NCI-H2081 treated with DMSO at 0.1 percent for 48 hours (cell line): ENCODE data around the gene KRTAP27-1.

Experiments
- DNase-seq: peaks from one replicate; lab custom pipeline; 2025; lab: John Stamatoyannopoulos, UW

The KRTAP27-1 gene

DNA sequence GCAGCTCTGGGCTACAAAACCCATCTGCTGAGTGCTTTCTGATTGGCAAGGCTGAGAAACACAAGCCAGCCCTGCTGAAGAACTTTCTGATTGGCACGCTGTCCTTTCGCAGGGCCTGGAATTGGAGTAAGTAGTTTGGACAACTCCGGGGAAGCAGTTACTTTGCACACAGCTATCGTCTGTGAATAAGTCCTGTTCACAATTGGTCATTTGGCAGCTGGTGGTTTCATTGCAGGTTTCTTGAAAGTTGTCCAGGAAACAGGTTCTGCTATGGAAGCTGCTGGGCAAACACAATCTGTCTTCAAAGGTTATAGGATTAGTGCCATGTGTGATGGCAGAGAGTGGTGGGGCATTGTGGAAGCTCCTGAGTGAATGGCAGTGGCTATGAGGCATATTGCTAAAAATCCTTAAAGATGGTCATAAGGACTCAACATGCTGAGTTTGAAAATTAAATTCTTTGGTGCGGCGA, at the start of gene KRTAP27-1:
Gene KRTAP27-1 (minus strand): TSS at position 419 of the 469 bp plus-strand sequence. CDS start 26 bp downstream, at position 393.
- no peak for DNase-seq

DNA sequence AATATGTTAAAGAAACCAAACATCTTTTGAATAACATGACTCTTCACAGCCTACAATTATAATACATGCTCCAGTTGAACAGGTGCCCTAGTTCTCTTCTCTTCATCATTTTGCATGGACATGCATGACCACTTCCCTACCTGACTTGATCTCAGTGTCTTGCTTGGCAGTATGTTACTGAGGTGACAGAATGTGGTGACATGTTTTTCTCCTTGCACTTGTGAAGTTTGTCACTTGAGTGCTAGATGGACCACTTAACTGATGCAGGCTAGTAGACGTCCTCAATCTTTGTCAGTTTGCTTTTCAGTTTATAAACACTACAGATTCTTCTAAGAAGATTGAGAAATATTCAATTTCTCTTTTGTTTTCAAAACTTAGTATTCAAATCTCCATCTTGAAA, 44.7 kb upstream of the KRTAP27-1 start:
- no peak for DNase-seq

DNA sequence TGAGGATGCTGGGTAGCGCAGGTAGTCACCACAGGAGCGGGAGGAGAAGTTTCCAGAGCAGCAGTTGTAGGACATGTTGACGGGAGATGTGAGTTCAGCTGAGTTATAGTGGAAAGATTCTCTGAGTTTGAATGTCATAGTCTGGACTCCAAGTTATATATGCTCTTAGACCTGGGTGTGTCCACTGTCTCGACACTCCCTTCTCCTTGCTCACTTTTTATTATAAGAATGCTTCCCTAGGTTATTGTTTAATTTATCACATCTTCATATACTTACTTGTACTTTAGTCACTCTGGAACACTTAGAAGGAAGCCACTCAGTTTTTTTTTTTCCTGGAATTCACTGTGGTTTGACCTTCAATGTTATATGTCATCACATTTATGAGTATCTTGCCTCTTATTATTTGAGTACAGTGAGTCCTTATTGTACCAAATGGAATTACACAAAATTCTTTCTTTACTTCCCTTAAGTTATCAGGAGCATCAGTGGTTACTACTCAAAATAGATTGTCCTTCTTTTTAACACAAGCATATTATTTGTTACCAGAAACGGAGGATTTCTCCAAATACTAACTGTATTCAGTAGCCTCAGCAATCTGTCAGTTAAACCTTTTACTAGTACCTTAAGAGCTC, 34.8 kb upstream of the KRTAP27-1 start, which contains the start of gene KRTAP13-2:
Gene KRTAP13-2 (minus strand): TSS at position 133 of the 632 bp plus-strand sequence. CDS start 58 bp downstream, at position 75.
- no peak for DNase-seq

DNA sequence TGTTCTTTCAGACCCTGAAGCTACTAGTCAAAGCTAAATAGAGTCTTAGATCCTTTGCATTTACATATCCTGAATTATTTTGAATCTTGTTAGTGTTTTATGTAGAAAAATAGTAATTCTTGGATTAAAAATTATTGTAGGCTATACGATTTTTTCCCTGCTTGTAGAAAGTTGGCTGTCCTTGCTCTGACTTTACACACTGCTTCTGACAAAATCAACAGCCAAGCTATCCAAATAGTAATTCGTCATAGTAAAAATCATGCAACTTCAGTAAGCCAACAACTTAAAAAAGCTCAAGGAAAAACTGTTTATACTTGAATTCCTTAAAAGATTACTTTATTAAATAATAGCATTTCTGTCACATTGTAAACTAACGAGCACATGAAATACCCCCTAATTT, 18.4 kb upstream of the KRTAP27-1 start:
- DNase-seq: no peak

DNA sequence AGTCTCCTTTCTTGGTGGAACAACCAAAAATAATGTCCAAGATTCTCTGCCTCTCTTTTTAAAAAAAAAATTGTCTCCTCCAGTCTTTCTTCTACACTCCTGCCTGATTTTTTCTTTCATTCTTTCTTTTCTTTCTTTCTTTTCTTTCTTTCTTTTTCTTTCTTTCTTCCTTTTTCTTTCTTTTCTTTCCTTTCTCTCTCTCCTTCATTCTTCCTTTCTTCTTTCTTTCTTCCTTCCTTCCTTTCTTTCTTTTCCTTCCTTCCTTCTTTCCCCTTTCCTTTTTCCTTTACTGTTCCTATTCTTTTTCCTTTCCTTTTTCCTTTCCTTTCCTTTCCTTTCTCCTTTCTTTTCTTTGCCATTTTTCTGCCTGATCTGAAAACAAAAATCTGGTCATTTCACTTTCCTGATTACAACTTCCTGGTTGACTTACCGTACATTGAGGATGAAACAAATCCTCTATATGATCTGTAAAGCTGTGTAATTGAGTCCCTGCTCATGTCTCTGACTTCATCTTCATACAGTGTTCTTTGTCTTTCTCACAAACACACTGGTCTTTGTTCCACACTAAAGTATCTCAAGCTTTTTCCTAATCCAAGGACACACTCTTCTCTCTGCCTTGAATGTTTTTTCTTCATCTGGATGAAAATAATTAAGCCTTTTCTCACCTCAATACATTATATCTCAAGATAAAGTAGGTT, 17.0 kb upstream of the KRTAP27-1 start:
- DNase-seq: no peak

DNA sequence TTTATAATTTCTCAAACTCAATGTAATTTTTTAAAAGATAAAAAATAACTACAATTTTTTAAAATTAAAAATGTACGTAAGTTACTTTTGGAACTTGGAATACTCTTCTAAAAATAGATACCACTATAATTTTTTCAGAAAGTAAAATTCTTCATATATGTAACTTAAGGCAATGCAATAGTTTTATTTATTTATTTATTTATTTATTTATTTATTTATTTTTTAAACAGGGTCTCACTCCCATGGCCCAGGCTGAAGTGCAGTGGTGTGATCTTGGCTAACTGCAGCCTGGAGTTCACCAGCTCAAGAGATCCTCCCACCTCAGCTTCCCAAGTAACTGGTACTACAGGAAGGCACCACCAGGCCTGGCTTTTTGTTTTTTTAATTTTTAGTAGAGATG, 14.0 kb upstream of the KRTAP27-1 start:
- no peak for DNase-seq

- no peak for DNase-seq
These were observed 12.1 kb upstream of the KRTAP27-1 start for GRCh38 chr21:30349572-30349971.

GRCh38 chr21:30348506-30348905, 11.0 kb upstream of the KRTAP27-1 start, which contains the start of gene KRTAP23-1:
KRTAP23-1 (minus strand) TSS chr21:30348606; CDS start chr21:30348606, 0 bp downstream.
- DNase-seq: no peak

- no peak for DNase-seq
These were observed 7.5 kb upstream of the KRTAP27-1 start for GRCh38 chr21:30345014-30345413.

DNA sequence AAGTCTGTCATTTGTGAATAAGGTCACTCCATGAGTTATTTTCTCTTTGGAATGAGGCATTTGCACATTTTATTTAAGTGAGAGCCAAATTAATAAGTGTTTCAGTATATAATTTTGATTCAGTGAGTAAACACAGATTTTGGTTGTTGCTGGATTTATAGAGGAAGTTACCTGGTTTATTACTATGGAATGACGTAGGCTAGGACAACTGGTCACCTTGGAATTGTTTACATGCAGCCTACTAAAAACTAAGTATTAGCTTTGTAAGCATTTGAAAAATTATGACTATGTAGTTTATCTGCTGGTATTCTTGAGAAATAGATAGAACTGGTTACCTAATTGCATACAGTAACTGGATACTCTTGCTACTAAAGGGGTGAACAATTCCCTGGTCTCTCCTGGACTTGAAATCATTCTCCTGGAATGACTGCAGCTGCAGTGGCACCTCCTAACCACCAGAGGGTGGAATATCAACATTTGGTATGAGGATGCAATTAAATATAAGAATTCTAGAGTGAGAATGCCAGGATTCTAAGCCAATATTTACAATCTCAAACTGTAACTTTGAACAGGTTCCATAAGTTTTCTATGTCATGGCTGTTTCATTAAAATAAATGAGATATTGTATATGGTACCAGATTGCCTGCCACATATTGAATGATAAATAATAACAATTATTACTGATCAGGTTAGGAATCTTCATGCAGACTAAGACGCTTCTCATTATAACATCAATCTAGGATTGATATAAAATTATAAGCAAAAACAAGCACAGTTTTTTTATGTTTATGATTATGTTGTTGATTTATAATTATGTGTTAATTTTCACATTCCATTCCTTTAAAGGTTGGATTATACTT, 3.5 kb upstream of the KRTAP27-1 start:
- DNase-seq: no peak

DNA sequence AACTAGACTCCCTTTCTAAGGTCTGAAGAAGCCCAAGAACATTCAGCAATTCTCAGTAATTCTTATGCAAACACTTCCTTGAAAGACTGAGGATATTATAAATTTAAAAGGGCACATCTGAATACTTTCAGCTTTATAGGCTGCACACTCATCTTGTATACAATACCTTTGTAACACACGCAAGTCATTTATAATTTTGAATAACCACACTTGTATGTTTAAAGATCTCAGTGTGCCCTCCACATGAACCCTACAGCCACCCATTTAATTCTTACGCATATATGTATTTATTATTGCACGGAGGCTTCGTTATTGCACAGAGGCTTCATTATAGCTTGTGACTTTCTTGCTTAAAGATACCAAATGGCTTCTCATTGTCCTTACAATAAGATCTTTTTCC, 1.2 kb upstream of the KRTAP27-1 start:
- DNase-seq: no peak

- no peak for DNase-seq
These were observed 278 bp upstream of the KRTAP27-1 start for GRCh38 chr21:30337772-30338171.

GRCh38 chr21:30336596-30336995, 898 bp downstream of the KRTAP27-1 start:
- no peak for DNase-seq

GRCh38 chr21:30333736-30334135, 3.8 kb downstream of the KRTAP27-1 start:
- DNase-seq: no peak

GRCh38 chr21:30332681-30333080, 4.8 kb downstream of the KRTAP27-1 start:
- no peak for DNase-seq

- DNase-seq: no peak
These were observed 8.2 kb downstream of the KRTAP27-1 start for GRCh38 chr21:30329203-30329875.

GRCh38 chr21:30326390-30326789, 11.1 kb downstream of the KRTAP27-1 start:
- no peak for DNase-seq

DNA sequence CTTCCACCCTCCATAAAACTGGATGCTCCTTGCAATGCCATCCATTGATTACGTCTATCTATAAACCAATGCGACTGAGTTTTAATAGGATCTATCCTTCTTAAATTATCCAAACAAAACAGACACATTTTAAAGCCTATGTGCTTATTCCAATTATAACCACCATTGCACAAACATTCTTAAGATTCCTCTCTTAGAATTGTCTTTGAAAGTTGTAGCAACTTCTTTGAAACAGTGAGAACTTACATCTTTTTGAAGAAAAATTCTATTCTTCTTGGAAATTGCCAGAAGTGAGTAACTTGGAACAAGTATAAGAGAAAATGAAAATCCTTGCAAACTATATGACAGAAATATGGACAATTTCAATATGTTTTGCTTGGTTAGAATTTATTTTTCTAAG, 17.3 kb downstream of the KRTAP27-1 start, which contains the start of gene KRTAP26-1:
Gene KRTAP26-1 (minus strand): TSS at position 101 of the 400 bp plus-strand sequence. CDS start 280 bp downstream, outside the sequence.
- no peak for DNase-seq

DNA sequence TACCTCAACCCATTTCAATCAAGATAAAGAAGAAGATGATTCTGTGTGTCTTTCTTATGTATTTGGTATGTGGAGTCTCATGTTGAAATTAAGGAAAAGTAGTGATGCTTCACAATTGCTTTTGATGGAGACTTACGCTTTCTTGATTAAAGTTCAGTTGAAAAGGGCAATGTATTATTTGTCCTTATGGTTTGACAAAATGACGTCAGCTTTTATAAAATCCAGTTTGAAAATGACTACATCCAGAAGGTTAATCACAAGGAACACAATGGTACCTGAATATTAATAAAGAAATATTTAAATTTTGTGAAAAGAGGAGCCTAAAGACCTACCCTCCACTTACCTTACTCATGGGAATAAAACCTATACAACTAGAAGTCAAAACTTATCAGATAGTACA, 21.8 kb downstream of the KRTAP27-1 start:
- no peak for DNase-seq

DNA sequence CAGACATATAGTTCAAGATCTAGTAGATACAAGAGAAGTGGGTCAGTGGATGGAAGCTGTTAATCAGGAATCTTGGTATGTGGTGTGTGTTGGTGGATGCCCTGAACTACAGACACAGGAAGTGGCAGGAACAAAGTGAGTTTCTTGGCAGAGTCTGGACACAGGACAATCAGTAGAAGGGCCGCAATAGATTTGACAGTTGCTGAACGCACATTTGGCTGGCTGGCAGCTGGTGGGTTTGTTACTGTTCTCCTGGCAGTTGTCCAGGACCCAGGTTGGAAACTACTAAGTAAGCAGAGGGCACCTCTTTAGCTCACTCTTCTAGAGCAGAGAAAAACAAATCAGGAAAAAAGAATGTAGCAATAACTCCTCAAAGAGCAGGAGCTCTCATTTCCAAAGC, 30.6 kb downstream of the KRTAP27-1 start:
- no peak for DNase-seq

DNA sequence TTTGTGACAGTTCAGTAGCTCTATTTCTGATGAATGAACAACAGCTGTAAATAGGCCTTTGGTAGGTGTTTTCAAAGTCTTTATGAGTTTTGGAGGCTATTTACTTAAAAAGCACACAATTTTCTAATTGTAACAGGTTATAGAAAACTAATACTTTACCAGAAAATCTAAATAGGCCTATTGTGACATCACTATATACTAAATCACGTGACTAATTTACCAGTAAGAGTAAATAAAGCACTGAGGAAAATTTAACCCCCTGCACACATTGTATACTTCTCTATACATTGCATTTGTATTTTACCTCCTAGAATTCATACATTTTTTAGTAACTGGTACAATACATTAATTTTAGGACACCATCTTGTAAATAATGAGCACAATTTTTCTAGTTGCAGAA, 32.4 kb downstream of the KRTAP27-1 start:
- no peak for DNase-seq

- no peak for DNase-seq
These were observed 48.3 kb downstream of the KRTAP27-1 start, which contains the start of gene KRTAP25-1 for GRCh38 chr21:30289215-30289614. KRTAP25-1 (minus strand) TSS chr21:30289514; CDS start chr21:30289490, 24 bp downstream.
